Measurements from ENCODE around the gene DARS2.
A peak's percentile ranks its signal among the peaks of the same experiment; 100 is the strongest.
"Not testable (repeated sequence)": the region's sequence is repeated elsewhere in the genome, so short reads cannot be mapped to it uniquely, and the experiment has no call there.

The DARS2 gene

DNA sequence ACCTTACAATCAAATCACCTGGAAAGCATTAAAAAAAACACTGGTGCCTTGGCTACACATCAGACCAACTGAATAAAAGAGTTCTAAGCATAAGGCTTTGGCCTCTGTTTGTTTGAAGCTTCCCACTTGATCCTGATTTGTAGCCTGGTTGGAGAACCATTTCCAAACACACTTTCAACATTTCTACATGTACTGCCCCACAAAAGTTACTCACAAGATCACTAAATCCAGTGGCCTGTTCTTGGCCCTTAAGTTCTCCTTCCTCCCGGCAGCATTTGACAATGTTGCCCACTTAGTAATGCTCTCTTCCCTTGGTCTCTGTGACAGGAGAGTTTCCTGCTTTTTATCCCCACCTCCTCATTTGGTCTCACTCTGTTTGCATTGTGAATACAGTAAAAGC, 31.5 kb downstream of the DARS2 start:
- H3K9ac ChIP-seq (ENCODE audit: low read length) = no peak overlapping the region
- H3K18ac ChIP-seq (ENCODE audit: low read depth in 1 of 2, low read length in 2 of 2) = peak overlapping the region in 1 of 2 experiments; percentile 54
- H3K4me1 ChIP-seq (ENCODE audit: control insufficient read depth, insufficient read depth, low read depth, low read length) = peaks cover 2% of the 10 kb centered on the region
- H3K4ac ChIP-seq (ENCODE audit: low read depth in 1 of 2, low read length in 2 of 2) = no peak overlapping the region
- no peak overlapping the region for H2BK5ac ChIP-seq (ENCODE audit: low read depth, low read length, poor library complexity, severe bottlenecking)
- H3K4me2 ChIP-seq (ENCODE audit: low read length, poor library complexity, severe bottlenecking) = no peak overlapping the region
- no peak overlapping the region for H2BK12ac ChIP-seq (ENCODE audit: low read length in 2 of 2)
- no peak overlapping the region for H3K14ac ChIP-seq (ENCODE audit: low read length in 2 of 2)
- no peak overlapping the region for H4K8ac ChIP-seq (ENCODE audit: low read length)
- H3K36me3 ChIP-seq (ENCODE audit: control insufficient read depth in 1 of 2, insufficient read depth in 2 of 2, low read depth in 1 of 2, low read length in 2 of 2) = peaks cover 7 to 79% of the 10 kb centered on the region in 2 experiments
- H2BK120ac ChIP-seq (ENCODE audit: low read depth, low read length) = no peak overlapping the region
- no peak overlapping the region for H3K4me3 ChIP-seq (ENCODE audit: insufficient read depth in 1 of 2, low read depth in 1 of 2, low read length in 2 of 2)
- H4K91ac ChIP-seq (ENCODE audit: low read length) = no peak overlapping the region
- H3K27me3 ChIP-seq (ENCODE audit: control insufficient read depth in 1 of 2, insufficient read depth in 1 of 2, low read length in 2 of 2) = no peaks in the 10 kb centered on the region
- DNase-seq = peak; percentile 55
- H2AK5ac ChIP-seq (ENCODE audit: low read length, severe bottlenecking) = no peak overlapping the region
- H3K9me3 ChIP-seq (ENCODE audit: control insufficient read depth, low read length) = no peaks in the 10 kb centered on the region
- no peak overlapping the region for H2AFZ ChIP-seq (ENCODE audit: low read depth, low read length)
- H2BK15ac ChIP-seq (ENCODE audit: low read depth, poor library complexity, severe bottlenecking) = no peak overlapping the region
- no peak overlapping the region for H3K27ac ChIP-seq (ENCODE audit: low read length, poor library complexity, severe bottlenecking)
- H3K79me1 ChIP-seq (replicated peaks; ENCODE audit: low read length, poor library complexity, severe bottlenecking) = peaks cover 4% of the 10 kb centered on the region
- 86% methylated on average over 1 of the region's 1 CpG for WGBS
- no peak overlapping the region for H3K23ac ChIP-seq (ENCODE audit: low read length in 2 of 2)

DNA sequence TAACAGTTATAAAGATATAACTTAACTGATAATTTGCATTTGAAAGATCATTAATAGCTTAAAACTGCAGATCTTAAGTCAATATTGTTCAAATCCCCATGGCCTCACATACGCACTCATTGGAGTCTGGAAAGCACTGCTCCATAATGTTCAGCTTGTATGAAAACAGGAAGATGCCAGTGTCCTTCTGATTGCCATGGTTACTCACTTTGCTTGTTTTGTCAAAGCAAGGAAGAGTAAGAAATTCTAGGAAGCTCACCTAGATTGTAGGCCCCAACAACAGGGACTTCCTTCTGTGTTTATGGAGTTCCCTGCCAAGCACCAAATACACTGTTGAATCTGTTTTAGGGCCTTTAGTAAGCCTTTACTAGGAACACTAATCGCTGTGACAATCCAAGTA, 32.4 kb downstream of the DARS2 start:
- peak; percentile 46 for DNase-seq
- H3K14ac ChIP-seq (ENCODE audit: low read length in 2 of 2) = no peak overlapping the region
- H2BK120ac ChIP-seq (ENCODE audit: low read depth, low read length) = no peak overlapping the region
- H3K9me3 ChIP-seq (ENCODE audit: control insufficient read depth, low read length) = no peaks in the 10 kb centered on the region
- H3K27ac ChIP-seq (ENCODE audit: low read length, poor library complexity, severe bottlenecking) = no peak overlapping the region
- no peak overlapping the region for H4K8ac ChIP-seq (ENCODE audit: low read length)
- no peak overlapping the region for H2AFZ ChIP-seq (ENCODE audit: low read depth, low read length)
- H4K91ac ChIP-seq (ENCODE audit: low read length) = no peak overlapping the region
- WGBS = 86% methylated on average over 1 of the region's 2 CpGs
- peaks cover 2% of the 10 kb centered on the region for H3K4me1 ChIP-seq (ENCODE audit: control insufficient read depth, insufficient read depth, low read depth, low read length)
- H3K4me3 ChIP-seq (ENCODE audit: insufficient read depth in 1 of 2, low read depth in 1 of 2, low read length in 2 of 2) = no peak overlapping the region
- H2BK15ac ChIP-seq (ENCODE audit: low read depth, poor library complexity, severe bottlenecking) = no peak overlapping the region
- H2BK12ac ChIP-seq (ENCODE audit: low read length in 2 of 2) = no peak overlapping the region
- no peak overlapping the region for H2BK5ac ChIP-seq (ENCODE audit: low read depth, low read length, poor library complexity, severe bottlenecking)
- no peak overlapping the region for H3K23ac ChIP-seq (ENCODE audit: low read length in 2 of 2)
- peaks cover 8 to 76% of the 10 kb centered on the region in 2 experiments for H3K36me3 ChIP-seq (ENCODE audit: control insufficient read depth in 1 of 2, insufficient read depth in 2 of 2, low read depth in 1 of 2, low read length in 2 of 2)
- no peaks in the 10 kb centered on the region for H3K27me3 ChIP-seq (ENCODE audit: control insufficient read depth in 1 of 2, insufficient read depth in 1 of 2, low read length in 2 of 2)
- no peak overlapping the region for H3K4me2 ChIP-seq (ENCODE audit: low read length, poor library complexity, severe bottlenecking)
- H3K18ac ChIP-seq (ENCODE audit: low read depth in 1 of 2, low read length in 2 of 2) = peak overlapping the region in 1 of 2 experiments; percentile 21
- peaks cover 4% of the 10 kb centered on the region for H3K79me1 ChIP-seq (replicated peaks; ENCODE audit: low read length, poor library complexity, severe bottlenecking)
- no peak overlapping the region for H2AK5ac ChIP-seq (ENCODE audit: low read length, severe bottlenecking)
- peak overlapping the region; percentile 15 for H3K9ac ChIP-seq (ENCODE audit: low read length)
- H3K4ac ChIP-seq (ENCODE audit: low read depth in 1 of 2, low read length in 2 of 2) = peak overlapping the region; percentile 16 to 54

DNA sequence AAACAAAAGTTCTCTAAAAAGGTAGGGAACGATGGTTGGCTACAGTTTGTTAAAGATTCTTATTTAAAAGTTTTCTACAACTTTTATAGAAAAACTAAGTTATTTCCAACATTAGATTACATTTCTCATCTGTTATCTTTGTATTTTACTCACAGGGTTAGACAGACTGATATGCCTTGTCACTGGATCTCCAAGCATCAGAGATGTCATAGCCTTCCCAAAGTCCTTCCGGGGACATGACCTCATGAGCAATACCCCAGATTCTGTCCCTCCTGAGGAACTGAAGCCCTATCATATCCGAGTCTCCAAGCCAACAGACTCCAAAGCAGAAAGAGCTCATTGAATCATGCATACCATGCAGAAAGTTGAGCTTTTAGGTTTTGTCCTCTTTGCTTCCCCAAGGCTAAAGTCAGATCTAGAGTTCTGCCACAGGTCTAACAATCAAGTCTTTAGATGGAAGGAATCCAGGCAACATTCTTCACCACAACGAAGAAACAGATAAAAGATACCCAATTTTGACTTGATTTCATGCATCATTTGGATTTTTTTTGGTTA, 33.0 kb downstream of the DARS2 start:
- Histone ChIP-seq H3K27ac (ENCODE audit: low read length, poor library complexity, severe bottlenecking) (no peak overlapping the region), H3K4me1 (ENCODE audit: control insufficient read depth, insufficient read depth, low read depth, low read length) (peaks cover 2% of the 10 kb centered on the region), H3K23ac (ENCODE audit: low read length in 2 of 2) (no peak overlapping the region), H3K4ac (ENCODE audit: low read depth in 1 of 2, low read length in 2 of 2) (no peak overlapping the region), H4K8ac (ENCODE audit: low read length) (no peak overlapping the region), H2AK5ac (ENCODE audit: low read length, severe bottlenecking) (no peak overlapping the region), H3K27me3 (ENCODE audit: control insufficient read depth in 1 of 2, insufficient read depth in 1 of 2, low read length in 2 of 2) (no peaks in the 10 kb centered on the region), H2BK5ac (ENCODE audit: low read depth, low read length, poor library complexity, severe bottlenecking) (no peak overlapping the region), H2BK120ac (ENCODE audit: low read depth, low read length) (no peak overlapping the region), H3K9ac (ENCODE audit: low read length) (peak overlapping the region; percentile 15), H3K4me2 (ENCODE audit: low read length, poor library complexity, severe bottlenecking) (no peak overlapping the region), H4K91ac (ENCODE audit: low read length) (no peak overlapping the region), H3K9me3 (ENCODE audit: control insufficient read depth, low read length) (no peaks in the 10 kb centered on the region), H2AFZ (ENCODE audit: low read depth, low read length) (no peak overlapping the region), H3K18ac (ENCODE audit: low read depth in 1 of 2, low read length in 2 of 2) (no peak overlapping the region), H3K36me3 (ENCODE audit: control insufficient read depth in 1 of 2, insufficient read depth in 2 of 2, low read depth in 1 of 2, low read length in 2 of 2) (peaks cover 12 to 77% of the 10 kb centered on the region in 2 experiments), H3K79me1 (replicated peaks; ENCODE audit: low read length, poor library complexity, severe bottlenecking) (peaks cover 2% of the 10 kb centered on the region), H3K4me3 (ENCODE audit: insufficient read depth in 1 of 2, low read depth in 1 of 2, low read length in 2 of 2) (no peak overlapping the region), H2BK15ac (ENCODE audit: low read depth, poor library complexity, severe bottlenecking) (no peak overlapping the region), H2BK12ac (ENCODE audit: low read length in 2 of 2) (no peak overlapping the region), H3K14ac (ENCODE audit: low read length in 2 of 2) (no peak overlapping the region)
- 92% methylated on average over 2 of the region's 4 CpGs for WGBS
- DNase-seq = no peak

DNA sequence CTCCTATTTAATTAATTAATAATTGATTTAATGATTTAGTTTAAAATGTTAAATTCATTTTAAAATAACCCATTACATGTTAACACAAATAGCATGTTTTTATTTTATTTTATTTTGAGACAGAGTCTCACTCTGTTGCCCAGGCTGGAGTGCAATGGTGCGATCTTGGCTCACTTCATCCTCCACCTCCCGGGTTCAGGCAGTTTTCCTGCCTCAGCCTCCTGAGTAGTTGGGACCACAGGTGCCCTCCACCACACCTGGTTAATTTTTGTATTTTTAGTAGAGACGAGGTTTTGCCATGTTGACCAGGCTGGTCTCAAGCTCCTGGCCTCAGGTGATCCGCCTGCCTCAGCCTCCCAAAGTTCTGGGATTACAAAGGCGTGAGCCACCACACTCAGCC, 35.1 kb downstream of the DARS2 start:
- H2BK120ac ChIP-seq (ENCODE audit: low read depth, low read length); H2AK5ac ChIP-seq (ENCODE audit: low read length, severe bottlenecking); H3K27me3 ChIP-seq (ENCODE audit: control insufficient read depth in 1 of 2, insufficient read depth in 1 of 2, low read length in 2 of 2); H3K4ac ChIP-seq (ENCODE audit: low read depth in 1 of 2, low read length in 2 of 2); H3K79me1 ChIP-seq (replicated peaks; ENCODE audit: low read length, poor library complexity, severe bottlenecking); H3K9me3 ChIP-seq (ENCODE audit: control insufficient read depth, low read length); H3K14ac ChIP-seq (ENCODE audit: low read length in 2 of 2); H3K27ac ChIP-seq (ENCODE audit: low read length, poor library complexity, severe bottlenecking); H2BK5ac ChIP-seq (ENCODE audit: low read depth, low read length, poor library complexity, severe bottlenecking); H2BK15ac ChIP-seq (ENCODE audit: low read depth, poor library complexity, severe bottlenecking); H3K4me1 ChIP-seq (ENCODE audit: control insufficient read depth, insufficient read depth, low read depth, low read length); H4K8ac ChIP-seq (ENCODE audit: low read length); DNase-seq; H3K18ac ChIP-seq (ENCODE audit: low read depth in 1 of 2, low read length in 2 of 2); H2BK12ac ChIP-seq (ENCODE audit: low read length in 2 of 2); H4K91ac ChIP-seq (ENCODE audit: low read length); H3K4me2 ChIP-seq (ENCODE audit: low read length, poor library complexity, severe bottlenecking); H2AFZ ChIP-seq (ENCODE audit: low read depth, low read length); H3K4me3 ChIP-seq (ENCODE audit: insufficient read depth in 1 of 2, low read depth in 1 of 2, low read length in 2 of 2); H3K9ac ChIP-seq (ENCODE audit: low read length); H3K23ac ChIP-seq (ENCODE audit: low read length in 2 of 2): not testable (repeated sequence)
- H3K36me3 ChIP-seq (ENCODE audit: control insufficient read depth in 1 of 2, insufficient read depth in 2 of 2, low read depth in 1 of 2, low read length in 2 of 2) = peaks cover 21 to 80% of the 10 kb centered on the region in 2 experiments
- WGBS = 100% methylated on average over 2 of the region's 5 CpGs
